Esophagus (tissue), 2 donors: ENCODE data around the gene ADGRD1. TPM values are rescaled to one million over a fixed set of nuclear protein-coding genes. Genes with fewer than 3 reads are reported as not detected.

Source experiments
- H3K27ac ChIP-seq, 2 donors: one replicate each; pipeline ENCODE4 v1.5.1; 2013; ENCODE audit warnings: low read depth in 2 of 2, mild to moderate bottlenecking in 2 of 2, inconsistent platforms in 1 of 2, low read length in 1 of 2, moderate library complexity in 1 of 2
- H3K27me3 ChIP-seq, 2 donors: one replicate each; pipeline ENCODE4 v1.6.1; 2013; ENCODE audit warnings: low read length in 2 of 2, control low read depth in 1 of 2, mild to moderate bottlenecking in 1 of 2; ENCODE audit not compliant: insufficient read depth in 2 of 2, control insufficient read depth in 1 of 2
- H3K36me3 ChIP-seq, 2 donors: one replicate each; pipeline ENCODE4 v1.6.1; 2013; ENCODE audit warnings: low read length in 1 of 2; ENCODE audit not compliant: control insufficient read depth in 2 of 2, insufficient read depth in 2 of 2
- H3K4me1 ChIP-seq, 2 donors: one replicate each; pipeline ENCODE4 v1.6.1; 2013; ENCODE audit warnings: low read length in 1 of 2; ENCODE audit not compliant: control insufficient read depth in 2 of 2, insufficient read depth in 2 of 2
- H3K4me3 ChIP-seq, 2 donors: one replicate each; pipeline ENCODE4 v1.5.1; 2013; ENCODE audit warnings: low read length in 2 of 2, mild to moderate bottlenecking in 2 of 2, low read depth in 1 of 2, moderate library complexity in 1 of 2
- H3K9me3 ChIP-seq, 2 donors: one replicate each; pipeline ENCODE4 v1.6.1; 2013; ENCODE audit warnings: mild to moderate bottlenecking in 2 of 2, low read depth in 1 of 2, low read length in 1 of 2, moderate library complexity in 1 of 2; ENCODE audit not compliant: control insufficient read depth in 2 of 2, insufficient read depth in 1 of 2
- WGBS, 2 donors: extraction: QIAGEN DNeasy Blood & Tissue Kit; methylation state at CpG; one replicate each; pipeline ENCODE4 v1.1.7; 2013; 5-methylcytosine and 5-hydroxymethylcytosine counted together
- polyA plus RNA-seq, 2 donors: library from polyadenylated mRNA; stranded (reverse); fragments of 200-250 nt; gene quantifications; one replicate each; pipeline ENCODE4 v1.2.3, GENCODE V29; 2013
- donor health status: healthy with polysubstance abuse.
- donor health status: Bipolar disorder and iron deficiency.

ADGRD1 gene
- polyA plus RNA-seq, 2 donors = 2.1 to 2.9 TPM

DNA sequence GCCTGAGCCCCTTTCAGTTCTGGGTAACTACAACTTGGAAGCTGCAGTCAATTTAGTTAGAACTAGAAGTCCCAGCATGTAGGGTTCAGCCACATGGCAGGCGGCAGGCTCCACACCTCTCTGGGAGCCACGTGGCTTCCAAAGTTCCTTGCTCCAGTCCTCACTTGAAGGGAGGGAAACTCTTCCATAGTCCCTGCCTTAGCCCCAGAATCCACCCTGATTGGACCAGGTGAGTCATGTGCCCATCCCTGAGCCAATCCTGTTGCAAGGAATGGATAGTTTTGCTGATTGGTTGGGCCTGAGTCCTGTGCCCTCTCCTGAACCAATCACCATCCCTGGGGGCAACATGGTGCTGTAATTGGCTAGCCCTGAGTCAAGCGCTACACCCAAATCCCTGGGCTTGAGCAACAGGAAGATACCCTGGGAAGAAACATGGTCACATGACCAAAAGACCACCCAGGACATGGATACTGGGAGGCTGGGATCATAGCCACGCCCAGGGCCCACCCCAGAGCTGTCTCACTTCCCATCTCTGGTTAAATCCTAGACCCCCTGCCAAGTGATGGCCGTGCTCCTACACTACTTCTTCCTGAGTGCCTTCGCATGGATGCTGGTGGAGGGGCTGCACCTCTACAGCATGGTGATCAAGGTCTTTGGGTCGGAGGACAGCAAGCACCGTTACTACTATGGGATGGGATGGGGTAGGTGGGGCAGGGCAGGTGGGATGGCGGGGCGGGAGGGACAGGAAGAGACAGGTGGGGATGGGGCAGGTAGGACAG is 154.7 kb downstream of the ADGRD1 start:
- Histone ChIP-seq H3K9me3 (peaks cover 0 to 7% of the 10 kb centered on the region in 2 donors), H3K4me3 (no peak overlapping the region), H3K27me3 (no peaks in the 10 kb centered on the region), H3K36me3 (no peaks in the 10 kb centered on the region), H3K27ac (no peak overlapping the region), H3K4me1 (peaks cover 0 to 5% of the 10 kb centered on the region in 2 donors)
- 91 to 92% methylated on average over 10 of the region's 10 CpGs for WGBS, 2 donors

DNA sequence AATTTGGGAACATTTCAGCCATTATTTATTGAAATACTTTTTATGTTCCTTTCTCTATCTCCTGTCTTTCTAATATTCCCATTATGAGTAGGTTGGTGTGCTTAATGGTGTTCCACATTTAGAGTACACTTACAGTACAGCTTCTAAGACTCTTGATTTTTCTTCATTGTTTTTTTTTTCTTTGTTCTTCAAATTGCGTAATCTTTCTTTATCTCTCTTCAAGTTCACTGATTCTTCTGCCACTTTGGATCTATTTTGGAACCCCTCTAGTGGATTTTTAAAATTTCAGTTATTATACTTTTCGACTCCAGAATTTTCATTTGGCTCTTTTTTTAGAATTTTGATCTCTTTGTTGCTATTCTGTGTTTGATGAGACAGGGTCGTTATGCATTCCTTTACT is 157.7 kb downstream of the ADGRD1 start:
- H3K4me3 ChIP-seq = no peak overlapping the region
- H3K27ac ChIP-seq = no peak overlapping the region
- no peaks in the 10 kb centered on the region for H3K36me3 ChIP-seq
- H3K9me3 ChIP-seq = peaks cover 0 to 3% of the 10 kb centered on the region in 2 donors
- H3K27me3 ChIP-seq = no peaks in the 10 kb centered on the region
- no peaks in the 10 kb centered on the region for H3K4me1 ChIP-seq
- 86 to 87% methylated on average over 3 of the region's 3 CpGs for WGBS, 2 donors

DNA sequence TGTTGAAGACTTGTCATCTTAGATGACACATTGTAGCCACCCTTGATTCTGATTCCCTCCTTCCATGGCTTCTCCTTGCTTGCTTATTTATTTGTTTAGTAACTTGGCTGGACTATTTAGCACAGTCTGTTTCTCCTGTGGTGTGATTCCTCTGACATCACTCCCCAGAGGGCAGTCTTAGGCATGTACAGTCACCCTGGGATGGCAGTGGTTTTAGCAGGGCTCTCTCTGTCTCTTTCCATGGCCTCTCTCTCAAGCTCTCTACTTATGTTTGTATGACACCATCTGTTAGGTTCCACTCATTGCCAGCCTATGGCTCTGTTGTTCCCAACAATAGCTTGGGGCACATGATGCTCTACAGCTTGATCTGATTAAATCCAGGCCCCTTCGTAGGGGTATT is 158.3 kb downstream of the ADGRD1 start:
- H3K4me3 ChIP-seq = no peak overlapping the region
- H3K36me3 ChIP-seq = no peaks in the 10 kb centered on the region
- no peaks in the 10 kb centered on the region for H3K4me1 ChIP-seq
- peaks cover 0 to 3% of the 10 kb centered on the region in 2 donors for H3K9me3 ChIP-seq
- H3K27me3 ChIP-seq = no peaks in the 10 kb centered on the region
- 75 to 85% methylated on average over 1 of the region's 1 CpG for WGBS, 2 donors
- no peak overlapping the region for H3K27ac ChIP-seq

DNA sequence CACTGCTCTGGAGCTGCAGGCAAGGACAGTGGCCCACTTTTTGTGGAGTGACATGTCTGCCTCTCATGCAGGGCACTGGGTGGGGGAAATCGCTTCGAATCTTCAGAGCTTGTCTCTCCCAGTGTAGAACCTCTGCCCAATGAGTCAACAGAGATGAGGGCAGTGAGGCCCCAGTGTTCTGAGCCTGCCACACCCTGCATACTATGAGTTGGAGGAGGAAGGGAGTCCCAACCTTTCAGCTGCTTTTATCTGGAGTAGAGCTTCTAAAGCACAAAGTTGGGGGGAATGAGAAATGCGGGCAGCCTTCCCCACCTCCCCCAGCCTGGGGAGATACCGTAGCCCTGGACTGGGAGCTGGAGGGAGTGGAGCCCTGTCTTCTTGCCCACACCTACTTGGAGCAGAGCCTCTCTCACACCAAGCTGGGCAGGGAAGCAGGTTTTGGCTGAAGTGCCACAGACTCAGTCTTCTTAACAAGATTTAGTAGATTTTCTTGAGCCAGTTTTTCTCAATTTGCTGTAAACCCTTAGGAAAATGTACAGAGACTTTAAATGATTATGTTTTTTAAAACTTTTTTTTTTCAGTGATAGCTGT is 159.1 kb downstream of the ADGRD1 start:
- Histone ChIP-seq H3K4me1 (no peaks in the 10 kb centered on the region), H3K27me3 (no peaks in the 10 kb centered on the region), H3K27ac (no peak overlapping the region), H3K9me3 (peaks cover 0 to 3% of the 10 kb centered on the region in 2 donors), H3K36me3 (no peaks in the 10 kb centered on the region), H3K4me3 (no peak overlapping the region)
- 69 to 70% methylated on average over 4 of the region's 4 CpGs for WGBS, 2 donors

DNA sequence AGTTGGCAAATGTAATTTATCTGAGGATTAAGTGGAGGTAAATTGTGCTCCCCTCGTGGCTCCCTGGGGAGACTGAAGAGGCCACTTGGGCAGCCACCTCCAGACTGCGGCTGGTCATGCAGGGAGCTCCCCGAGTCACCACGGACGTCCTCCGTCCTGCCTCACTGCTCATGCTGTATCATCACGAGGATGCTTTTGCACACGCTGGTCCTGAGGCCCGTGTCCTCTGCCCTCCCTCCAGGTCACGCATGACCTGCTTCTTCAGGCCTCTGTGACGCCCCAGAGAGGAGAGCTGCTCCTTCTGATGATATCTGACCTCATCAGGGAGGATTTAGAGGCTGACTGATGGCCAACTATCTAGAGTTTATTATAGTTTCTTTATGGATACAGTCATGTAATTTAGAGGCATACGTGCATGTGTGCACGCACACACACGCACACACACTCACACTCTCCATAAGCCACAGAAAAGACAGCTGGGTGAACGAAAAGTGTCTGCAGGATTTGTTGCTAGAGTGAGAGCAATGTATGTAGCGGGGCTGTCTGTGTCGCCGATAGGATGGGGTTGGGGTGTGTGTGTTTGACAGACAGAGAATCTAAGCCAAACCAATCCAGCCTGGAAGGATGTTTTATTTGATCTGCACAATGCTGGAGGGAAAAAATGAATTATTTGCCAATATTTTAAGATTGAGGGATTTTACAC is 160.0 kb downstream of the ADGRD1 start:
- H3K4me1 ChIP-seq = no peaks in the 10 kb centered on the region
- H3K27me3 ChIP-seq = no peaks in the 10 kb centered on the region
- no peaks in the 10 kb centered on the region for H3K36me3 ChIP-seq
- H3K9me3 ChIP-seq = no peaks in the 10 kb centered on the region
- H3K27ac ChIP-seq = no peak overlapping the region
- 78 to 80% methylated on average over 18 of the region's 18 CpGs for WGBS, 2 donors
- H3K4me3 ChIP-seq = no peak overlapping the region

DNA sequence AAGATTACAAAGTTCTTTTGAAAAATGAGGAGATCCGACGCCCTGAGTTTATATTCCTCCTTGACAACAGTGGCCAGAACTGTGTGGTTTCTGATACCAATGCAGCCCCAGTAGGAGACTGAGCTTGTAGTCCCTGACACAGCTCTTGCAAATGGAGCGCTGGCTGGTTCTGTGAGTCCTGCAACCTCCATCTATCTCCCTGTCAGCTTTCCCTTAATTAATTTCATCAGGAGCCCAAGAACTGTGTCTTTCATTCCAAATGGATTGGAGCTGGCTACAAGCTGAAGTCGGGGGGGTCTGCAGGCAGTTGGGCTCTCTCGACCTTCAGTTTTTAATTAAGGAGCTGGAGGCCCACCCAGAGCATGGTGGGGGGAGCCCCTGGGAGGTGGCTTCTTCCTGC is 160.6 kb downstream of the ADGRD1 start:
- H3K4me3 ChIP-seq = no peak overlapping the region
- no peaks in the 10 kb centered on the region for H3K9me3 ChIP-seq
- 74 to 77% methylated on average over 5 of the region's 5 CpGs for WGBS, 2 donors
- H3K27ac ChIP-seq = no peak overlapping the region
- no peaks in the 10 kb centered on the region for H3K27me3 ChIP-seq
- H3K36me3 ChIP-seq = no peaks in the 10 kb centered on the region
- no peaks in the 10 kb centered on the region for H3K4me1 ChIP-seq

DNA sequence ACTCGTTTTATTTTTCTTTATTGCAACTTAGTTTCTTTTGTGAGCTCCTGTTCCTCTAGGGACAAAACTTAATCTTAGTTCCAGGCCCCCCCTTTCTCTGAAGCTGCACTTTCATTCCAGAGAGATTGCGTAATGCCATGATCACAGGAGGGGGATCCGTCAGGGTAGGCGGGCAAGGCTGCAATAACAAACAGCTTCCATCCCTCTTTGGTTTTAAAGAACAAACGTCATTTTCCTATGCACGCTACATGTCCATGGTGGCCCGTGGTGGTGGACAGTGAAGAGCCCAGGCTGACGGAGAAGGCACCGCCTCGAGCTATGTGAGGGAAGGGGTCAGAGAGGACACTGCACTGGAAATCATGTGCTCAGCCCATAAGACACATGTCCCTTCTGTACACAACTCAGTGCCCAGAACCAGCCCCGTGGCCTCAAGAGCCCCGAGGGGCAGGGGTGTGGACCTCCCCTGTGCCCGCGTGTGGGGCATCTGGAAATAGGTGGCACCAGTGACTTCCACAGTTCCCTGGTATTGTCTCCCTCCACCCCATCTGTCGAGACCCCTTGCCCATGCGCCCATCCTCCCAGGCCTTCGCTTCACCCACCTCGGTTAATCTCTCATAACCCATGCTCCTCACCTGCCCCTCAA is 161.4 kb downstream of the ADGRD1 start:
- 74 to 81% methylated on average over 18 of the region's 18 CpGs for WGBS, 2 donors
- Histone ChIP-seq H3K9me3 (no peaks in the 10 kb centered on the region), H3K27me3 (no peaks in the 10 kb centered on the region), H3K4me1 (no peaks in the 10 kb centered on the region), H3K4me3 (no peak overlapping the region), H3K27ac (no peak overlapping the region), H3K36me3 (no peaks in the 10 kb centered on the region)

DNA sequence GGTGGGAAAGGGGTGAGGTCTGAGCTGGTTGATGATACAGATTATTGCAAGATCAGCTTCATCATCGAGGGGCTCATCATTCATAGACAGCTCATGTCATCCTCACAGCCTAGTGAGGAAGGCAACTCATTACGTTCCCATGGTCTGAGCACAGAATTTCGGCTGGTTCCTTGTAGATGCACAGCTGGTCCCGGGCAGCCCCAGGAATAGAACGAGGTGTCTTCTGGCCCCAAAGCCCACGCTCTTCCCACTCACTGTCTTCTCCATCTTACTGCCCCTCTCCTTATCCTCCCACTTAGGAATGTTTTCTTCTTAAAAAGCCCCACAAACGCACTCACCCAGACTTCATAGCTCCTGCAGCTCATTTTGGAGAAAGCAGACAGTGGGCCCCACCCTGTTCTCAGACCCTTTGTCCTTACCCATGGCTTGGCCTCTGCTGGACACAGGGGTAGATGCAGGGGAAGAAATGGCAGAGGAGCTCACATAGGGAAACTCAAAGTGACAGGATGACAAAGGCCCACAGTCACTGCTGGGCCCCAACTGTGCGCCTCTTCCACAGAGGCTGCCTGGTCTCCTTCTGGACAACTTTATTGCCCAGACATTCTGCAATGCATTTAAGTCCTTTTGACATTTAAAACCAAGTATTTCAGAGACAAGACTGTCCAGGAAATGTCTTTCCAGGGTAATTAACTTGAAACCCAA is 162.2 kb downstream of the ADGRD1 start:
- Histone ChIP-seq H3K36me3 (no peaks in the 10 kb centered on the region), H3K4me3 (no peak overlapping the region), H3K27ac (no peak overlapping the region), H3K27me3 (no peaks in the 10 kb centered on the region), H3K4me1 (no peaks in the 10 kb centered on the region), H3K9me3 (no peaks in the 10 kb centered on the region)
- 85 to 90% methylated on average over 8 of the region's 8 CpGs for WGBS, 2 donors

DNA sequence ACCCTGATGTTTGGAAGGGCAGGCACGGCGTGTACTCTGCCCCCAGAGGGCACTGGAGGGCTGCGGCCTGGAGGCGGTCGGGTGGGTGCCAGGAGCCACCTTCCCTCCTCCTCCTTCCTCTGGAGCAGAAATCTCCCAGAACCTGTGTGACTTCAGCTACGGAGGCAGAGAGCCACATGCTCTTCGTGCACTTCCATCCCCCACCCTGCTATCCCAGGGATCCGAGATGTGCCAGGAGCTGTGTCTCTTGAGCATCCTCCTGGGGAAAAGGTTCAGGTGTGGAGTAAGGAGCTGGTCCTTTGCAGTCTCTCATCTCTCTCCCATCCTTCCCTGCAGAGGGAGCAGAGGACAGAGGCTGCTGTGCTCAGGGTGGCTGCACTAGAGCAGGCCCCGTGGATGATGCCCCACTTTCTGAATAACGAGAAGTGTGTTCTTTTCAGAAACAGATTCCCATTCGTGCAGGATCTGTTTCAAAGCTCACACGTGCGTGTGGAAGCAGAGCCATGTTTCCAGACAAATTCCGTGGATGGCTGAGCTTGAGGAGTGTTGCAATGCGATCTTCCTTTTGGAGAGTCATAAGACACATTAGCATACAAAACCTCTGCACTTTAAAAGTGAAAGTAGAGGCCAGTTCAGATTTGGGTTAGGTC is 162.9 kb downstream of the ADGRD1 start:
- Histone ChIP-seq H3K27ac (no peak overlapping the region), H3K36me3 (no peaks in the 10 kb centered on the region), H3K4me3 (no peak overlapping the region), H3K27me3 (no peaks in the 10 kb centered on the region), H3K4me1 (no peaks in the 10 kb centered on the region), H3K9me3 (no peaks in the 10 kb centered on the region)
- 42 to 48% methylated on average over 15 of the region's 15 CpGs for WGBS, 2 donors
